Kidney (tissue), 14 donors: ENCODE data around the gene CKMT1A. TPM values are rescaled to one million over a fixed set of nuclear protein-coding genes. Genes with fewer than 3 reads are reported as not detected.
"Not testable (repeated sequence)": the region's sequence is repeated elsewhere in the genome, so short reads cannot be mapped to it uniquely, and the experiment has no call there.

Experiments used
- DNase-seq, 5 donors: peaks; one replicate each; pipeline ENCODE4 v3.0.0-alpha.2; 2013 to 2020
- FAIRE-seq: peaks from 2 replicates; lab custom pipeline; 2012; peaks lifted over from hg19 to GRCh38; lab: Jason Lieb, UNC
- H3K27ac ChIP-seq, 2 donors: one replicate each; pipeline ENCODE4 v1.7.0; 2013; ENCODE audit warnings: low read depth in 2 of 2, low read length in 2 of 2, inconsistent platforms in 1 of 2
- H3K27me3 ChIP-seq: one replicate; pipeline ENCODE4 v1.7.1; 2013; ENCODE audit warnings: low read length, inconsistent platforms; ENCODE audit not compliant: control insufficient read depth, insufficient read depth
- H3K36me3 ChIP-seq, 3 donors: one replicate each; pipeline versions ENCODE4 v1.7.0 to v1.7.1; 2013; ENCODE audit warnings: low read length in 3 of 3, control low read depth in 1 of 3, inconsistent platforms in 1 of 3; ENCODE audit not compliant: insufficient read depth in 3 of 3, control insufficient read depth in 2 of 3
- H3K4me1 ChIP-seq, 3 donors: one replicate each; pipeline versions ENCODE4 v1.7.0 to v1.7.1; 2013; ENCODE audit warnings: low read length in 3 of 3, inconsistent platforms in 1 of 3, low read depth in 1 of 3; ENCODE audit not compliant: control insufficient read depth in 2 of 3, insufficient read depth in 2 of 3
- H3K4me3 ChIP-seq, 3 donors: one replicate each; pipeline versions ENCODE4 v1.7.0 to v1.8.1; 2013; ENCODE audit warnings: low read length in 3 of 3, control low read depth in 1 of 3, inconsistent platforms in 1 of 3
- H3K9ac ChIP-seq, 3 donors: one replicate each; pipeline versions ENCODE4 v1.7.0 to v1.7.1; 2013; ENCODE audit warnings: low read length in 3 of 3, control low read depth in 1 of 3, inconsistent platforms in 1 of 3
- H3K9me3 ChIP-seq, 3 donors: one replicate each; pipeline versions ENCODE4 v1.7.0 to v1.7.1; 2013; ENCODE audit warnings: low read length in 3 of 3, control low read depth in 1 of 3, inconsistent platforms in 1 of 3; ENCODE audit not compliant: control insufficient read depth in 2 of 3, insufficient read depth in 1 of 3
- CTCF ChIP-seq: IDR thresholded peaks from 3 replicates; pipeline ENCODE4 v1.5.1; 2012; ENCODE audit warnings: mild to moderate bottlenecking, moderate library complexity, borderline replicate concordance; ENCODE audit not compliant: insufficient read depth; ENCODE audit errors: extremely low read depth
- intact Hi-C: fragments of 100-400 bp; cut with DNase I; formaldehyde crosslinking; loops from one replicate; pipeline ENCODE4 v1.11.1; 2022
- polyA plus RNA-seq: library from polyadenylated mRNA; stranded (reverse); fragments of 350-450 nt; fragmentation: Illumina TruSeq; extraction: RNeasy Lipid Tissue Mini Kit (QIAGEN cat#74804); gene quantifications from one replicate; pipeline ENCODE4 v1.2.3, GENCODE V29; 2014; ENCODE audit warnings: low read depth, low replicate concordance; ENCODE audit not compliant: insufficient read depth
- total RNA-seq: library from RNA; stranded (reverse); fragmentation: NEBNext Ultra II Directional; extraction: Animal tissue kit (Norgen Biotek cat#: 25700); gene quantifications from one replicate; pipeline ENCODE4 v1.2.1, GENCODE V29; 2021
- donor health status: control.
- donor health status: control.
- donor health status: control.
- donor health status: control.
- donor health status: control.
- donor health status: DM: yes; HTN: yes; CAD: no.
- donor health status: Normal renal cell carcinoma (clear cell type).

The CKMT1A gene
- total and polyA plus RNA-seq, 2 donors from 2014 or later: 15.1 to 19.9 TPM

- Histone ChIP-seq H3K36me3 (no peaks in the 10 kb centered on the region), H3K9me3 (no peaks in the 10 kb centered on the region), H3K27ac (no peak overlapping the region), H3K4me3 (no peak overlapping the region), H3K4me1 (no peaks in the 10 kb centered on the region), H3K9ac (no peak overlapping the region), H3K27me3 (no peaks in the 10 kb centered on the region)
- FAIRE-seq: no peak
- DNase-seq: no peak
- intact Hi-C loops: no loop called here
- no peak for TF ChIP-seq CTCF
These were observed 41.8 kb downstream of the CKMT1A start for GRCh38 chr15:43735416-43735815.

GRCh38 chr15:43746245-43746902 lies 52.7 kb downstream of the CKMT1A start, which contains the start of gene PDIA3:
Gene PDIA3, plus strand, starts transcription at chr15:43746438. Its CDS starts 102 bp downstream, at chr15:43746540.
- H3K4me1 ChIP-seq, H3K36me3 ChIP-seq, intact Hi-C loops, FAIRE-seq, H3K27me3 ChIP-seq, H3K9me3 ChIP-seq: not testable (repeated sequence)
- H3K9ac ChIP-seq: peak within 1 kb of the TSS; percentile 48 to 77 (median 70)
- DNase-seq: peak; percentile 95 to 98 (median 96)
- H3K27ac ChIP-seq: peak within 1 kb of the TSS; percentile 92 to 94
- H3K4me3 ChIP-seq: peak within 1 kb of the TSS; percentile 61 to 90 (median 82)

- H3K9me3 ChIP-seq, intact Hi-C loops, FAIRE-seq, H3K4me1 ChIP-seq, H3K36me3 ChIP-seq, H3K27me3 ChIP-seq: not testable (repeated sequence)
- Histone ChIP-seq H3K4me3 (peak overlapping the region; percentile 61 to 90 (median 82)), H3K27ac (peak overlapping the region; percentile 92 to 94), H3K9ac (peak overlapping the region; percentile 48 to 77 (median 70))
- peak in 3 of 5 donors; percentile 39 to 65 (median 58) for DNase-seq
These were observed 53.2 kb downstream of the CKMT1A start for GRCh38 chr15:43746903-43747309.

- no peak for TF ChIP-seq CTCF
- H3K9ac ChIP-seq: no peak overlapping the region
- intact Hi-C loops: no loop called here
- H3K27ac ChIP-seq: no peak overlapping the region
- peaks cover 0 to 2% (median 0%) of the 10 kb centered on the region in 3 donors for H3K36me3 ChIP-seq
- no peaks in the 10 kb centered on the region for H3K27me3 ChIP-seq
- no peak for DNase-seq
- FAIRE-seq: no peak
- peaks cover 0 to 2% (median 0%) of the 10 kb centered on the region in 3 donors for H3K4me1 ChIP-seq
- no peaks in the 10 kb centered on the region for H3K9me3 ChIP-seq
- no peak overlapping the region for H3K4me3 ChIP-seq
These were observed 54.7 kb downstream of the CKMT1A start for GRCh38 chr15:43748376-43748775.

Other genes starting within 250 kb of the CKMT1A start
- gene TP53BP1, start 200.7 kb upstream of the CKMT1A start, total RNA-seq: 47.4 TPM
- 15.9 TPM for gene TP53BP1, start 200.7 kb upstream of the CKMT1A start, polyA plus RNA-seq
- 9.3 TPM for gene MAP1A, start 176.3 kb upstream of the CKMT1A start, total RNA-seq
- gene MAP1A, start 176.3 kb upstream of the CKMT1A start, polyA plus RNA-seq: 2.7 TPM
- 64.6 TPM for gene PPIP5K1, start 103.7 kb upstream of the CKMT1A start, total RNA-seq
- 7.7 TPM for gene PPIP5K1, start 103.7 kb upstream of the CKMT1A start, polyA plus RNA-seq
- 14.5 TPM for gene CKMT1B, start 99.8 kb upstream of the CKMT1A start, total RNA-seq
- gene CKMT1B, start 99.8 kb upstream of the CKMT1A start, polyA plus RNA-seq: 9.2 TPM
- gene STRC, start 75.1 kb upstream of the CKMT1A start, total RNA-seq: 0.19 TPM
- gene STRC, start 75.1 kb upstream of the CKMT1A start, polyA plus RNA-seq: 0.22 TPM
- gene CATSPER2, start 45.0 kb upstream of the CKMT1A start, total RNA-seq: 6.5 TPM
- gene CATSPER2, start 45.0 kb upstream of the CKMT1A start, polyA plus RNA-seq: 1.9 TPM
- gene PDIA3, start 52.6 kb downstream of the CKMT1A start, total RNA-seq: 404 TPM
- gene PDIA3, start 52.6 kb downstream of the CKMT1A start, polyA plus RNA-seq: 414 TPM
- gene ELL3, start 83.1 kb downstream of the CKMT1A start, total RNA-seq: 2.5 TPM
- gene ELL3, start 83.1 kb downstream of the CKMT1A start, polyA plus RNA-seq: 2.7 TPM
- 788 TPM for gene SERF2, start 98.5 kb downstream of the CKMT1A start, total RNA-seq
- gene SERF2, start 98.5 kb downstream of the CKMT1A start, polyA plus RNA-seq: 2,452 TPM
- 0.13 TPM for gene SERINC4, start 106.4 kb downstream of the CKMT1A start, total RNA-seq
- gene SERINC4, start 106.4 kb downstream of the CKMT1A start, polyA plus RNA-seq: 0.47 TPM
- 10.2 TPM for gene HYPK, start 106.7 kb downstream of the CKMT1A start, total RNA-seq
- gene HYPK, start 106.7 kb downstream of the CKMT1A start, polyA plus RNA-seq: 7.7 TPM
- gene MFAP1, start 130.8 kb downstream of the CKMT1A start, total RNA-seq: 25.3 TPM
- 28.1 TPM for gene MFAP1, start 130.8 kb downstream of the CKMT1A start, polyA plus RNA-seq
- 4.8 TPM for gene WDR76, start 133.1 kb downstream of the CKMT1A start, total RNA-seq
- 0.73 TPM for gene WDR76, start 133.1 kb downstream of the CKMT1A start, polyA plus RNA-seq